ENCODE data around the gene PCDH8. TPM values are rescaled to one million over a fixed set of nuclear protein-coding genes. Genes with fewer than 3 reads are reported as not detected.

Gene PCDH8
- total and polyA plus RNA-seq, 2 of the 4 experiments (the other 2 are of a cell fraction), result not detected

DNA sequence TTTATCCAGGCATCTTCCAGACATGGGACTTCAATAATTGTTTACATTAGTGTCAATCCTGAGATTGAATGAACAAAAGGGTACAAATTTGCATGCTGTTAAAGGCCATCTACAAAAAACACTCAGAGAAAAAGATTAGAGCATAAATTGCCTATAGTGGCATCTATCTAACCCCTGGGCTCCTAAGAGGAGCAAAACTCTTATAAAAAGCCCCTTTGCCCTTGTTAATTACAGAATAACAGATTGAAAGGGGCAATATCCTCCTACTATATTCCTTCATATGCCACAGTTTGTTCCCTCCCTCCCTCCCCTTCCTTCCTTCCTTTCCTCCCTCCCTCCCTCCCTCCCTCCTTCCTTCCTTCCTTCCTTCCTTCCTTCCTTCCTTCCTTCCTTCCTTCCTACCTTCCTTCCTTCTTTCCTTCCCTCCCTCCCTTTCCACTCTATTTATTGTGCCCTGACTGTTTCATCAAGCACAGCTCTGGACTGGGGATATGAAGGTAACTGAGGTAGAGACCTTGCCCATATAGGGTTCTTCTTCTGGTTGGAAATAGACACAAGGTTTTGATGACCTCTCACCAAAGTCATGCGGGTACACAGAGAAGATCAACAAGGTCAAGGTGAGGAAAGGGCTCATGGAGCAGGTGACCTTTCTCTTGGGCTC lies 49.5 kb downstream of the PCDH8 start:
- DNase-seq (no peak), ATAC-seq (ENCODE audit: low read depth) (no peak)
- Histone ChIP-seq H4K20me1 (ENCODE audit: insufficient read depth, low read length) (no peaks in the 10 kb centered on the region), H3K14ac (replicated peaks; ENCODE audit: low read depth, low read length) (no peak overlapping the region), H3K79me1 (ENCODE audit: low read depth in 1 of 2, low read length in 2 of 2) (no peaks in the 10 kb centered on the region), H2BK5ac (ENCODE audit: low read depth, low read length, poor library complexity, severe bottlenecking) (no peak overlapping the region), H2AK5ac (ENCODE audit: low read depth, low read length) (no peak overlapping the region), H4K91ac (ENCODE audit: insufficient read depth, low read depth, low read length) (no peak overlapping the region), H3K9me1 (ENCODE audit: insufficient read depth, low read length) (no peaks in the 10 kb centered on the region), H3K4me1 (ENCODE audit: control insufficient read depth, insufficient read depth, low read length) (no peaks in the 10 kb centered on the region), H3K56ac (ENCODE audit: extremely low read depth, insufficient read depth, low read length) (no peak overlapping the region), H3K27me3 (ENCODE audit: control insufficient read depth, insufficient read depth, low read length) (no peaks in the 10 kb centered on the region), H3K18ac (ENCODE audit: low read depth, low read length) (no peak overlapping the region), H2BK15ac (ENCODE audit: low read depth, low read length) (no peak overlapping the region), H3K4me2 (ENCODE audit: low read depth, low read length) (no peak overlapping the region), H2BK20ac (ENCODE audit: low read depth, low read length) (no peak overlapping the region), H2AK9ac (replicated peaks; ENCODE audit: low read depth, low read length, poor library complexity) (no peak overlapping the region), H4K8ac (ENCODE audit: low read depth in 2 of 2, low read length in 2 of 2) (no peak overlapping the region), H2BK120ac (ENCODE audit: low read depth, low read length) (no peak overlapping the region), H3K4ac (ENCODE audit: low read depth, low read length) (no peak overlapping the region), H3K4me3 (ENCODE audit: insufficient read depth, low read depth, low read length) (no peak overlapping the region), H3K9ac (ENCODE audit: low read depth, low read length) (no peak overlapping the region), H3K36me3 (ENCODE audit: control insufficient read depth, insufficient read depth, low read length) (no peaks in the 10 kb centered on the region), H3K27ac (ENCODE audit: insufficient read depth, low read length) (no peak overlapping the region), H3K23ac (ENCODE audit: low read depth, low read length) (no peak overlapping the region), H4K5ac (ENCODE audit: low read depth, low read length) (no peak overlapping the region), H3K9me3 (ENCODE audit: control insufficient read depth, insufficient read depth, low read length) (no peaks in the 10 kb centered on the region), H2AFZ (replicated peaks; ENCODE audit: low read length, poor library complexity) (no peak overlapping the region)
- ChIA-PET CTCF (no interaction called here), POLR2A (ENCODE audit: unreplicated experiment) (no interaction called here)
- intact Hi-C loops (cut with micrococcal nuclease) (no loop called here), dilution Hi-C loops (cut with HindIII; ENCODE audit: low sequenced_read_pairs, unreplicated experiment) (no loop called here), in situ Hi-C loops (cut with MboI; ENCODE audit: low sequenced_read_pairs) (no loop called here)
- no peak for TF ChIP-seq RCOR1 (IDR thresholded peaks at IDR 0.05; ENCODE audit: insufficient replicate concordance, low read length)
- TF ChIP-seq, protein P1, sequence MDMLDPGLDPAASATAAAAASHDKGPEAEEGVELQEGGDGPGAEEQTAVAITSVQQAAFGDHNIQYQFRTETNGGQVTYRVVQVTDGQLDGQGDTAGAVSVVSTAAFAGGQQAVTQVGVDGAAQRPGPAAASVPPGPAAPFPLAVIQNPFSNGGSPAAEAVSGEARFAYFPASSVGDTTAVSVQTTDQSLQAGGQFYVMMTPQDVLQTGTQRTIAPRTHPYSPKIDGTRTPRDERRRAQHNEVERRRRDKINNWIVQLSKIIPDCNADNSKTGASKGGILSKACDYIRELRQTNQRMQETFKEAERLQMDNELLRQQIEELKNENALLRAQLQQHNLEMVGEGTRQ (IDR thresholded peaks at IDR 0.05; ENCODE audit: low read depth, low read length), result no peak
- no CpG with 5 or more reads among the region's 1 CpG for WGBS, 2 experiments (ENCODE audit: extremely low coverage in 2 of 2, insufficient read length in 1 of 2)
- BruUV-seq (replicated peaks), result no TSS peak
